ENCODE measurements around the gene EZH2.

DNA sequence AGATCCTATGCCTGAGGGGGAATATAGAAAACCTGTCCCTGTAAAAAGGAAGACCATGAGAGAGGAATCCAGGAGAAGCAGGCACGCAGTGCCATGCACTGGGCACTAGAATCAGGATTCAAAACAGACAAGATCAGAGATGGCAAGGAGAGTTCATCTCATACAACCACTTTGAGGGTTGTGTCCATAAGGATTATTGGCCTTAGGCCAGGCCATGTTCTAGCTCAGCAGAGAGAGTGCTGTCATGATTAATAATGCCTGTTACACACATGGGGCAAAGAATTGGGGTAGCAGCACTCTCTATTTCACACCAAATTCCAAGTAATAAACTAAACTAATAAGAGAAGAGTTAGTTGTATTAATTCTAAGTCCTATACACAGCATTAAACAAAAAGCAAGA lies 29.1 kb downstream of the EZH2 start:
- TF ChIP-seq POLR2A (IDR thresholded peaks at IDR 0.05; ENCODE audit: low read depth, low read length): no peak
- no peak for TF ChIP-seq POLR2AphosphoS5 (IDR thresholded peaks at IDR 0.05; ENCODE audit: low read depth, low read length)
- no peak for TF ChIP-seq TAF1 (IDR thresholded peaks at IDR 0.05; ENCODE audit: low read depth, low read length)
- no peak for TF ChIP-seq PAX5 (IDR thresholded peaks at IDR 0.05; ENCODE audit: insufficient read depth, low read length, severe bottlenecking)
